GM12872 (cell line): ENCODE results near the gene SHISA9.

Experiments used
- TF ChIP-seq, protein P1 (sequence below): IDR thresholded peaks from 3 replicates; pipeline ENCODE4 v1.5.1; 2011; ENCODE audit warnings: low read depth, mild to moderate bottlenecking, low read length, moderate library complexity; ENCODE audit not compliant: insufficient read depth

The SHISA9 gene

DNA sequence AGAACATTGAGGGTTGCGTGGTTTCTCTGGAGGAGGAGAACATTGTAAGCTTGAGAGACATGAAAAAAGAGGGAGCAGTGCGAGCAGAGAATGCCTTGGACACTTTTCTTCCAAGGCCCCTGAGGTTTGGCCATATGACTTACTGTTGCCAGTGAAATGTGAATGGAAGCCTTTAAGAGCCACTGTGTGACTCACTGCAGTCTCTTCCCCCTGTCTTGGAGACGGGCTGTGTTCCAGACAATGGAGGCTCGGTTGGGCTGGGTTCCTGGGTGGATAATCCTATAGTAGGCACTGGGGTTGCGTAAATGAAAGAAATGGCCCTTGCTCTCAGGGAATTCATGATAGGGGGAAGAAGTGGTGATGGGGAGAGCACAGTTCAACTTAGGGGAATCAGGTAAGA is 75.5 kb downstream of the SHISA9 start:
- TF ChIP-seq, protein P1, sequence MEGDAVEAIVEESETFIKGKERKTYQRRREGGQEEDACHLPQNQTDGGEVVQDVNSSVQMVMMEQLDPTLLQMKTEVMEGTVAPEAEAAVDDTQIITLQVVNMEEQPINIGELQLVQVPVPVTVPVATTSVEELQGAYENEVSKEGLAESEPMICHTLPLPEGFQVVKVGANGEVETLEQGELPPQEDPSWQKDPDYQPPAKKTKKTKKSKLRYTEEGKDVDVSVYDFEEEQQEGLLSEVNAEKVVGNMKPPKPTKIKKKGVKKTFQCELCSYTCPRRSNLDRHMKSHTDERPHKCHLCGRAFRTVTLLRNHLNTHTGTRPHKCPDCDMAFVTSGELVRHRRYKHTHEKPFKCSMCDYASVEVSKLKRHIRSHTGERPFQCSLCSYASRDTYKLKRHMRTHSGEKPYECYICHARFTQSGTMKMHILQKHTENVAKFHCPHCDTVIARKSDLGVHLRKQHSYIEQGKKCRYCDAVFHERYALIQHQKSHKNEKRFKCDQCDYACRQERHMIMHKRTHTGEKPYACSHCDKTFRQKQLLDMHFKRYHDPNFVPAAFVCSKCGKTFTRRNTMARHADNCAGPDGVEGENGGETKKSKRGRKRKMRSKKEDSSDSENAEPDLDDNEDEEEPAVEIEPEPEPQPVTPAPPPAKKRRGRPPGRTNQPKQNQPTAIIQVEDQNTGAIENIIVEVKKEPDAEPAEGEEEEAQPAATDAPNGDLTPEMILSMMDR: no peak

DNA sequence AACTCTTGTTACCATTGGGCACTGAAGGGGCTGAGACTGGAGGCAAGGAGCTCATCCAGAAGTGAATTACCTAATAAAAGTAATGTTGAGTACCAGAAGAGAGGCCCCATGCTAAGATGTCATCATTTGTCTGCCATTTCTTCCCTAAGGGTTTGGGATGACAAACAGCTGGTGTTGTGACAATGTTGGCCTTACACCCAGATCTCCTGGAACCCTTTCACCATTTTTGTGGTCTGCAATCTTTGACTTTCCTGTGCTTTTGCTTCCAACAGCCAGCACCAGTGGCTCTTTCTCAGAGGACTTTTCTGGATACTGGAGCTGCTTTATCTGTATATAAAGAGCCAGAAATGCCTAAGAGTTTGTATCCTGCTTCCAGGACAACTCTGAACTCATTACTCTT is 84.1 kb downstream of the SHISA9 start:
- TF ChIP-seq, protein P1: no peak

DNA sequence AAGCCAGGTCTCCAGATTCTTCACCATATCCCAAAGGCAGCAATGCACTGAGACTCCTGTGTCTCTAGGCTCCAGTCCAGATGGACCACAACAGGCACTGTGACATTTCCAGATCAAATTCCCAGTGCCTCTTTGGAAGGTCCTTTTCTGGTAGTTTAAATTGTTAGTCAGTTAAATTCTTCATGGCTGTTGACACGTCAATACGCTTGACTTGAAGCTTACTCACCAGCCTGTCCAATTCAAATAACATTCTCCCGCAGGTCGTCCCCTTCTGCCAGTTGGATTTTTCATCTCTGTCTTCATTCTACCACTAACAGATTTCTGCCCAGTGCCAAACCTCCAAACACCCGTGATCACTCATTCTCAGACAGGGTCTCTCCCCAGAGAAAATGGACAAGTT is 86.7 kb downstream of the SHISA9 start:
- TF ChIP-seq, protein P1: no peak

DNA sequence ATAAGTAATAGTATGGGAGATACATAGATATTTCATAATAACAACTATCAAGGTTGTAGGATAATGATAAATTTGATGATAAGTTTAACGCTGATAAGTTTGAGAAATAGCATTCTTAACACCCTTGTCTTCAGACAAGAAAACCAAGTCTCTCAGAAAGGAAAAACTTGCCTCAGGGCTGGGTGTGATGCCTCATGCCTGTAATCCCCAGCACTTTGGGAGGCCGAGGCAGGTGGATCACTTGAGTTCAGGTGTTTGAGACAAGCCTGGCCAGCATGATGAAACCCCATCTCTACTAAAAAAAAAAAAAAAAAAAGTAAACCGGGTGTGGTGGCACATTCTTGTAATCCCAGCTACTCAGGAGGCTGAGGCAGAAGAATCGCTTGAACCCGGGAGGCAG is 90.7 kb downstream of the SHISA9 start:
- TF ChIP-seq, protein P1: no peak

DNA sequence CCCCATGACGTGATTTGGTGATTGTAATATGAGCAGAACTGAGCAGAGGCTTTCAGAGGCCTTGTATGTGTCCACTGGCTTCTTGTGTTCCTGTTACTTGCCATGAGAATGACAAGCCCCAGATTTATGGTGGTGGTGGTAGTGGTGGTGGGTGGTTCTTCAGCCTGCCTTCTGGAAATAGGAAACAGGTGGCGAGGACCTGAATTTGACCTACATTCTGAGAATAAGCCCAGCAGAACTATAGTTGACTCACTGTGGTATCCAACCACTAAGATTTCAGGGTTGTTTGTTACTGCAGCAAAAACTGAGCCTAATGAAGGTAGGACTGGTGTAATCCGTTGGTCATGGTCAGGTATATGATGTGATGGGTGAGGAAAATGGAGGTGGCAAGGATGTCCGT is 93.0 kb downstream of the SHISA9 start:
- TF ChIP-seq, protein P1: no peak

- TF ChIP-seq, protein P1: no peak
Measured at GRCh38 chr16:12995721-12996372, 94.4 kb downstream of the SHISA9 start.

DNA sequence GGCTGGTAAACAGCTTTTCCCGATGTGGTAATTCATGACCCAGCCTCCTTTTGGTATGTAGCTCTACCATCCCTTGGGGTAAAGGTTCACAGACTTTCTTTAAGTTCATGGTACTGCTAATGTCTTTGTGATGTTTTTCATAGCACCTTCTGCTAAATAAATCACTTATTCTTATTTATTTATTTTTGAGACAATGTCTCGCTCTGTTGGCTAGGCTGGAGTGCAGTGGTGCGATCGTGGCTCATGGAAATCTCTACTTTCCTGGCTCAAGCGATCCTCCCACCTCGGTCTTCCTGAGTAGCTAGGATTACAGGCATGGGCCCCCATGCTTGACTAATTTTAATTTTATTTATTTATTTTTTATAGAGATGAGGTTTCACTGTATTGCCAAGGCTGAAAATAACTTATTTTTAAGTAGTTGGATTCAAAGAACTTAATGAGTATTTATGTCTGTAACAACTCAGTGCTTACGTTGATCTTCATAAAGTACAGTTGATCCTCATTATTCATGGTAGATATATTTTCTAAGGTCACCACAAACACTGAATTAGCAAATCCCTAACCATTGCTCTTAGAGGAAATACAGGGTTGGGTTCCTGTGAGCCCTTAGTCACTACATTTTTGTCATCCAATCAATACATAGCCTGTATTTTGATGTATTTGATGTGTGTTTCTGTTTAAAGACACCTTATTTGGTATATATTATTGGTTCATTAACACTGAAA is 97.1 kb downstream of the SHISA9 start:
- TF ChIP-seq, protein P1: no peak
